Testis (tissue), 2 donors: Measurements from ENCODE around the gene THSD4.

Experiments
- POLR2A ChIP-seq: fragments of 450-650 bp; IDR thresholded peaks from one replicate; pipeline ENCODE4 v1.6.1; 2017; ENCODE audit warnings: antibody characterized with exemption, mild to moderate bottlenecking, moderate library complexity
- TF ChIP-seq, protein P1 (sequence below), 3 experiments: fragments of 450-650 bp in 2 of 3; fragments of 200-600 bp in 1 of 3; sonication (generic) in 1 of 3; IDR thresholded peaks; one replicate each; pipeline ENCODE4 v1.5.1; 2016 to 2019; ENCODE audit warnings: antibody characterized with exemption in 3 of 3, mild to moderate bottlenecking in 2 of 3, moderate library complexity in 1 of 3

DNA sequence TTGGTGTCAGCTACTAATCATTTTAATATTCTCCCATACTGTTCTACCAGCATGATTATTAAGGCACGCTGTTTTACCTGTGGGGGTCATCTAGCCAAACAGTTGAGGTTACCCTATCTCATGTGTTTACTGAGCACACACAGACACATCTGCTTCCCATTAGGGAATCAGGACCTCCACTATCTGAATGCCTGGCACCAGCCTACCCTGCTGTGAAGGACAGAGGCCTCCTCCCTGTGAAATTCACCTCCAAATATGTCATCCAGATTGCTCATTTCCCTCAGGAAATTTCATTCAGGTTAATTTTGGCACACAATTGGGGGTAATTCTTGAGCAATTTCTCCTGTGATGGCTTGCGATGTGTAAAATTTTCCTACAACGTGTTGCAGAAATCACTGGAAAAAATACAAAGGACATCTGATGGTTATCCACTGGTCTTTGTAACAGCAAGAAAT lies 539.5 kb downstream of the THSD4 start:
- TF ChIP-seq POLR2A, result no peak
- TF ChIP-seq, protein P1, sequence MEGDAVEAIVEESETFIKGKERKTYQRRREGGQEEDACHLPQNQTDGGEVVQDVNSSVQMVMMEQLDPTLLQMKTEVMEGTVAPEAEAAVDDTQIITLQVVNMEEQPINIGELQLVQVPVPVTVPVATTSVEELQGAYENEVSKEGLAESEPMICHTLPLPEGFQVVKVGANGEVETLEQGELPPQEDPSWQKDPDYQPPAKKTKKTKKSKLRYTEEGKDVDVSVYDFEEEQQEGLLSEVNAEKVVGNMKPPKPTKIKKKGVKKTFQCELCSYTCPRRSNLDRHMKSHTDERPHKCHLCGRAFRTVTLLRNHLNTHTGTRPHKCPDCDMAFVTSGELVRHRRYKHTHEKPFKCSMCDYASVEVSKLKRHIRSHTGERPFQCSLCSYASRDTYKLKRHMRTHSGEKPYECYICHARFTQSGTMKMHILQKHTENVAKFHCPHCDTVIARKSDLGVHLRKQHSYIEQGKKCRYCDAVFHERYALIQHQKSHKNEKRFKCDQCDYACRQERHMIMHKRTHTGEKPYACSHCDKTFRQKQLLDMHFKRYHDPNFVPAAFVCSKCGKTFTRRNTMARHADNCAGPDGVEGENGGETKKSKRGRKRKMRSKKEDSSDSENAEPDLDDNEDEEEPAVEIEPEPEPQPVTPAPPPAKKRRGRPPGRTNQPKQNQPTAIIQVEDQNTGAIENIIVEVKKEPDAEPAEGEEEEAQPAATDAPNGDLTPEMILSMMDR (IDR thresholded peaks at IDR 0.05), result no peak
